ENCODE results near the gene NRDE2. TPM values are rescaled to one million over a fixed set of nuclear protein-coding genes. Genes with fewer than 3 reads are reported as not detected.
"Not testable (repeated sequence)": the region's sequence is repeated elsewhere in the genome, so short reads cannot be mapped to it uniquely, and the experiment has no call there.

Gene NRDE2
- total RNA-seq, 4 donors from 2014 or later = 8.0 to 14.1 (median 12.2) TPM

GRCh38 chr14:90348270-90348669 lies 16.5 kb upstream of the NRDE2 start:
- no peaks in the 10 kb centered on the region for H3K27me3 ChIP-seq
- intact Hi-C loops (cut with DNase I) = no loop called here
- WGBS = 98% methylated on average over 2 of the region's 2 CpGs
- no peaks in the 10 kb centered on the region for H3K4me1 ChIP-seq
- DNase-seq (ENCODE audit: extremely low spot score) = no peak
- H3K4me3 ChIP-seq = no peak overlapping the region
- no peaks in the 10 kb centered on the region for H3K36me3 ChIP-seq
- TF ChIP-seq POLR2A (IDR thresholded peaks at IDR 0.05; ENCODE audit: low read depth) (no peak), EP300 (IDR thresholded peaks at IDR 0.05) (no peak), CTCF (IDR thresholded peaks at IDR 0.05) (no peak), POLR2AphosphoS5 (IDR thresholded peaks at IDR 0.05) (no peak)
- no peak overlapping the region for H3K27ac ChIP-seq (replicated peaks in 1 of 4)
- no peaks in the 10 kb centered on the region for H3K9me3 ChIP-seq

GRCh38 chr14:90345239-90345557 lies 13.5 kb upstream of the NRDE2 start:
- intact Hi-C loops (cut with DNase I) = no loop called here
- Histone ChIP-seq H3K9me3 (no peaks in the 10 kb centered on the region), H3K36me3 (no peaks in the 10 kb centered on the region), H3K27me3 (no peaks in the 10 kb centered on the region), H3K27ac (replicated peaks in 1 of 4) (no peak overlapping the region), H3K4me3 (no peak overlapping the region), H3K4me1 (no peaks in the 10 kb centered on the region)
- TF ChIP-seq POLR2AphosphoS5 (IDR thresholded peaks at IDR 0.05) (no peak), EP300 (IDR thresholded peaks at IDR 0.05) (no peak), POLR2A (IDR thresholded peaks at IDR 0.05; ENCODE audit: low read depth) (no peak), CTCF (IDR thresholded peaks at IDR 0.05) (no peak)
- DNase-seq (ENCODE audit: extremely low spot score) = no peak

GRCh38 chr14:90344331-90345238 lies 12.8 kb upstream of the NRDE2 start:
- Histone ChIP-seq H3K4me1 (no peaks in the 10 kb centered on the region), H3K36me3 (no peaks in the 10 kb centered on the region), H3K27ac (replicated peaks in 1 of 4) (no peak overlapping the region), H3K9me3 (no peaks in the 10 kb centered on the region), H3K27me3 (no peaks in the 10 kb centered on the region), H3K4me3 (no peak overlapping the region)
- no peak for TF ChIP-seq EP300 (IDR thresholded peaks at IDR 0.05)
- TF ChIP-seq POLR2A (IDR thresholded peaks at IDR 0.05; ENCODE audit: low read depth) = no peak
- WGBS = 70% methylated on average over 10 of the region's 10 CpGs
- DNase-seq (ENCODE audit: extremely low spot score) = no peak
- intact Hi-C loops (cut with DNase I) = no loop called here

- TF ChIP-seq CTCF (IDR thresholded peaks at IDR 0.05) (no peak), EP300 (IDR thresholded peaks at IDR 0.05) (no peak)
- H3K36me3 ChIP-seq = no peaks in the 10 kb centered on the region
- no peaks in the 10 kb centered on the region for H3K4me1 ChIP-seq
- 52% methylated on average over 4 of the region's 4 CpGs for WGBS
- H3K27me3 ChIP-seq = peaks cover 0 to 8% (median 0%) of the 10 kb centered on the region in 4 donors
- H3K9me3 ChIP-seq = no peaks in the 10 kb centered on the region
- intact Hi-C loops (cut with DNase I) = no loop called here
- H3K4me3 ChIP-seq = no peak overlapping the region
- H3K27ac ChIP-seq (replicated peaks in 1 of 4) = no peak overlapping the region
- DNase-seq (ENCODE audit: extremely low spot score) = no peak
Observed at GRCh38 chr14:90342327-90342726, 10.6 kb upstream of the NRDE2 start.

- WGBS = 76% methylated on average over 7 of the region's 7 CpGs
- TF ChIP-seq POLR2A (IDR thresholded peaks at IDR 0.05; ENCODE audit: low read depth) (no peak), POLR2AphosphoS5 (IDR thresholded peaks at IDR 0.05) (no peak), CTCF (IDR thresholded peaks at IDR 0.05) (no peak), EP300 (IDR thresholded peaks at IDR 0.05) (no peak)
- Histone ChIP-seq H3K4me3 (no peak overlapping the region), H3K27ac (replicated peaks in 1 of 4) (no peak overlapping the region), H3K4me1 (no peaks in the 10 kb centered on the region), H3K9me3 (no peaks in the 10 kb centered on the region), H3K36me3 (no peaks in the 10 kb centered on the region), H3K27me3 (peaks cover 0 to 8% (median 0%) of the 10 kb centered on the region in 4 donors)
- no peak for DNase-seq (ENCODE audit: extremely low spot score)
- intact Hi-C loops (cut with DNase I) = no loop called here
Observed at GRCh38 chr14:90341784-90342183, 10.0 kb upstream of the NRDE2 start.

GRCh38 chr14:90341232-90341631 lies 9.5 kb upstream of the NRDE2 start:
- 89% methylated on average over 5 of the region's 5 CpGs for WGBS

More at GRCh38 chr14:90341232-90341631, 9.5 kb upstream of the NRDE2 start:
- H3K27me3 ChIP-seq; intact Hi-C loops (cut with DNase I); H3K27ac ChIP-seq (replicated peaks in 1 of 4); H3K4me3 ChIP-seq; H3K36me3 ChIP-seq; H3K9me3 ChIP-seq; H3K4me1 ChIP-seq; DNase-seq (ENCODE audit: extremely low spot score): not testable (repeated sequence)
